Activated CD4-positive, alpha-beta T cell treated with anti-CD3 and anti-CD28 coated beads, Interleukin-2, amount 50 U/mL, for 48 hours (primary cell): ENCODE measurements around the gene MAT2B.

ENCODE experiments used
- DNase-seq, 2 experiments: peaks; one replicate each; pipeline ENCODE4 v3.0.0-alpha.2; 2020

The MAT2B gene

DNA sequence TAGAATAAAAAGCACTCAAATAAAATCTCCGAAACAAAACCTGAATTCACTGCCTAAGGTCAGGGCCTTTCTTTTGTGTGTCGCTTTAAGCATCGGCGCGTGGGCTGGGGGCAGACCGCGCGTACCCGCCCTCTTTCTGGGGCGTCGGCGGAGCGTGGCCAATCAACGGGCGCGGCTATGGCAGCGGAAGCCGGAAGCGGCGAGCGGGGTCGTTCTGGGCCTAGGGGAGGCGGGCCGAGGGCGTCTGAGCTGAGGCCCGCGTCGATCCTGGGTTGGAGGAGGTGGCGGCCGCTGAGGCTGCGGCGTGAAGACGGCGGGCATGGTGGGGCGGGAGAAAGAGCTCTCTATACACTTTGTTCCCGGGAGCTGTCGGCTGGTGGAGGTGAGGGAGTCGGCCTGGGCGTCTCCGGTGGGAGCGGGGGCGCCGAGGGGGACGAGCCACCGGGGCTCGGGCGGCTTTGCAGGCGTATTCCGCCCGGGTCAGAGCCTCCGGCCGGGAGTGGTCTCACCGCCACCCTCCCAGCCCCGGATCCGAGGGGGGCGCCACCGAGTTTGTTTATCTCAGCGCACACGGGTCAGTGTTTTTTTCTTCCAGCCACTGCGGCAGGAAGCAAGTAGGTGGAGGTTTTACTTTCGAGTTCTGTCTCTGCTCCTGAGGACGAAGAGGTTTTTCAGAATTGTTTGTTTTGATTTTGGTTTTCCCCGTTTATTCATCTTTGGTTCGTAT lies at the start of gene MAT2B:
MAT2B (plus strand) TSS at position 252 of the 727 bp plus-strand sequence; CDS start at position 320, 68 bp downstream.
- peak; percentile 92 to 95 for DNase-seq

DNA sequence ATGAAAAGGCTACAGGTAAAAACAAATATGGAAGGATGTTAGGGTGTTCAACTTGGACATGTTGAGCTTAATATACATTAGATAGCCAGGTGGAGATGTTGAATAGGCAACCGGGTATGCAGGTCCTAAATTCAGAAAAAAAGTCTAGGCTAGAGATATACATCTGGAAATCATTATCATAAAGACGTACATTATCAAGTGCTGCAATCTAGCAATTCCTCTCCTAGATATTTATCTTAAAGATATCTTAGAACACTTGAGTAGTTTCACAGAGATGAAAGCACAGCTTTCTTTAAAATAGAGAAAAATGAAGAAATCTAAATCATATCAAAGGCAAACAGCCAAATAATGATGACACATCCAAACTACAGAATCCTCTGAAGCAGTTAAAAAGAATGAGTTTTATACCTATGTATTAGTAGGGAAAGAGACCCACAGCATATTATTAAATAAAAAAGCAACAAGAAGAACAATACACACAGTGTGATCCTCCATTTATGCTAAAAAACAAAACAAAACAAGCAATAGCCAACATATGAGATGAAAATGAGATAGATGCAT lies 49.3 kb upstream of the MAT2B start:
- DNase-seq = no peak

DNA sequence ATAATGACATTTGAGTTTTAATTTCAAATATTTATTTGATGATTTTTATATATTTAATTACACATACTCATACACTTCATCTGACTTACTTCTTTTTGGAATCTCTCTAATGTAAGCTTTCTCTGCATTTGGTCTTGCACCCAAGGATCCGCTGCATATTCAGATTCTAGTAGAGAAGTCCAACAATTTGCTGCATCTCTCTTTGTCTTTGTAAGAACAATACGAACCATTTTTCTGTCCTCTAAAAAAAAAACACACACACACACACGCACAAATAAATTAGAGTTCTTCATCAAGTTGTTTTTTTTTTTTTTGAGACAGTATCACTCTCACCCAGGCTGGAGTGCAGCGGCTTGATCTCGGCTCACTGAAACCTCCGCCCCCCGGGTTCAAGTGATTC lies 48.6 kb upstream of the MAT2B start:
- no peak for DNase-seq

DNA sequence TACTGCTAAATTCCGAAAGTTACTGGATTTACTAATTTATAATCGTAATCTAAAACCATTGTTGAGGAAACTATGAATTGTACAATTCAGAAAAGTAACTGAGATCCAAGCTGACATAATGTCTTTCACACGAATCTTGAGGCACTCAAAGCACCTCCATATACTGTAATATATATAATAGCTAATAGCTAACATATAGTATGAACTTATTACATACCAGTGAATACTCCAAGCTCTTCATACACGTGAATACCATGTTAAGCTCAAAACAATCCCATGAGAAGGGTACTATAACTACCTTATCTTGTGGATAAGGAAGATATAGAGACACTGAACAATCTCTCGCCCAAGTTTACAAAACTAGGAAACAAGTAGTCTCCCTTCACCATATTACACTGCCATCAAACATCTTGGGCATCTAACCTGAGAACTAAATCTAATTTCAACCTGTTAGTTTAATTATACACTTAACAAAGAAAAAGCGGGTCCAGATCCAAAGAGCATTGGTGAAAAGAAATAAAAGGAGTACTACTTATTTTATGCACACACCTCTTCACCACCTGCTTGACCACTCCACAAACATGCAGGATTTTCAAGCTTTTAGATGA lies 46.5 kb upstream of the MAT2B start:
- no peak for DNase-seq

DNA sequence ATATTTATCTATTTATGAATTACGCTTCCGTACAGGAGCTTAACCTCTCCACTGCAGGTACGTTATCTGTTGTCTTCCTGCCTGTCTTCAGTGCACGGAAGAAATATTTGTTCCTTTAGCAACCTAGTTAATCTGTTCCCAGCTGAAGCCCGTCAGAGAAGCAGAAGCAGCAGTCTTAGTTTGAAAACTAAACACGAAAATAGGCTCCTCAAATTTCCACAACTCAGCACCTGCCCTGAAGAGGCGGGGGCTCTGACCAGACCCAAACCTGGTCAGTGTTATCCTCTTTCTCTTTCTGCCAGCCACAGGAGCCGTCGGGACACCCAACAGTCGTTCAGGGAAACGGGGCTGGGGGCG lies 46.0 kb upstream of the MAT2B start:
- DNase-seq = no peak

DNA sequence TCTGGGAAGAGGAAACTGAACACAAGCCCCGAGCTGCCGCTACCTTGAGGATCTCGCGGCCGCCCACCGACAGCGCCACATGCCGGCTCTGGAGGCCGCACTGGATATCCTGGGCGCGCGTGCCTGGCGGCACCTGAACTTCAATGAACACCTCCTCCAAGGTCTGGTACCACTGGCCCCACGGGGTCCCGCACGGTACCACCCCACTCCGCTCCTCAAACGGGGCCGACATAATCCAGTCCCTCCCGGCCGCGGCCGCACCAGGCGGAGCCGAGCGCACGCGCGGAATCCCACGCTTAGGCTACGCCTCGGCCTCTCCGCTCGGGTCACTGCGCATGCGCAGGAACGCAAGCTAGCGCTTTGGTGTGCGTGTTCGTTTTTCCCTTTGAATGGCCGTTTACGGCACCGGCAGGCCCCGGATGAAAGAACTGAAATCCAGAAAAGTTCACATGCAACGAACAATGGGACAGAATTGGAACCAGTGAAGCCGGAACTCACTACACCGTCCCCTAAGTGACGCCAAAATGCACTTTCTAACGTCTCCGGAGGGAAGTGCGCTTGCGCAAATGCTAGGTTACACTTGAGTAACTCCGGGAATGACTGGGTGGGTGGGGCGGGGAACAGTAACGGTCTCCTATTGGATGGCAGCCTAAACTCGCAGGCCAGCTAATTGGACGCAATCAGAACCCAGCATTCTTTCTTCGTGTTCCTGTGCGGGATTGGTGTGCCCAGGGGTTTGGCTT lies 45.4 kb upstream of the MAT2B start, which contains the start of gene NUDCD2:
NUDCD2 (minus strand) TSS at position 284 of the 743 bp plus-strand sequence; CDS start at position 232, 52 bp downstream.
- DNase-seq = peak; percentile 89 to 93

DNA sequence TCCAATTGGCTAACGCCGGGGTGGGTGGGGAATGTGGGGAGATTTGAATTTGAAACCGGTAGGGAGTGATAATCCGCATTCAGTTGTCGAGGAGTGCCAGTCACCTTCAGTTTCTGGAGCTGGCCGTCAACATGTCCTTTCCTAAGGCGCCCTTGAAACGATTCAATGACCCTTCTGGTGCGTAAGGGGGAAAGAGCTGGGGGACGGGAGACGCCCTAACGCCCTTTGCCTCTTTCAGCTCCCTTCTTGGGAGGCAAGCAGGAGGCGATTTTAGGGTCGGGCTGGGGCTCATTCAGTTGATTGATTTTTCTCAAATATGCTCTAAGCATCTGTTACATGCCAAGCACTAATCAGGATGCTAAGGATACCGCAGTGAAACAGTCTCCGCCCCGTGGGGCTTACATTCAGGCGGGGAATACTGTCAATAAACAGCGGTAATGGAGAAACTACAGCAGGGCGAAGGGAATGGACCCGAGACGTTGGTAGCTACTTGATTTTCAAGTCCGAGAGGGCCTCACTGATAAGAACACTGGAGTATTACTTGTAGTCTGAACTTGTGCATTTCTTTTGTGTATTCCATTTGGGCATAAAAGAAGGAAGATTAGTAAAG lies 44.8 kb upstream of the MAT2B start, which contains the start of gene HMMR:
HMMR (plus strand) TSS at position 71 of the 610 bp plus-strand sequence; CDS start at position 132, 61 bp downstream.
- DNase-seq = peak in 1 of 2 experiments; percentile 26

DNA sequence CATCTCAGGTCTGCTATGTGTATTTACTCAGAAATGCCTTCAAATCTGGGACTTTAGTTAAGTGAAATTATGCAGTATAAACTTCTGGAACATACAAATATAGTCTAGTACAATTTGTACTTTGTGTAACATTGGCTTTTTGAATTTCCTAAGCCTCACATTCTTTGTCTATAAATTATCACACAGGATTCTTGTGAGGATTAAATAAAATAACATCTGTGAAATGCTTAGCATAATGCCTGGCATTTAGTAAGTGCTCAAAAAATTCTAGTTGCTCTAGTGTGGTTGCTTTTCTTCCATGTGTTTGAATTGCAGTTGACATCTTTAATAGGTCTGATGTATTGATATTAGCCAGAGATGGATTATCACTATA lies 42.4 kb upstream of the MAT2B start:
- DNase-seq = no peak

DNA sequence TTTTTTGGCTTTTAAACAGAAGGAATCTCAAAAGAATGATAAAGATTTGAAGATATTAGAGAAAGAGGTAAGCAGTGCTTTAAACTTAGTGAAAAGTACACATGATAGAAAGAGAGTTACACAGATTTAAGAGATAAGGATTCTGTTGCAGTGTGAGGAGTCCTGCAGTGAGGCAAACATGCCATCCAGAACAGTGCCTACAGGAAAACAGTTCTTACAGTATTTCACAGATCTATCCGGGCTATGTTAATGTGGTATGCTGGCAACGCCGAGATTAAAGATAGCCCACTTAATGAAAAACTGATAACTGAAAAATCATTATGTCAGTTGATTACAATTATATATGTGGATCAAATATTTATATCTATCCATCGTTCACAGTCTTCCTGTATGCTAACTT lies 37.7 kb upstream of the MAT2B start:
- no peak for DNase-seq

DNA sequence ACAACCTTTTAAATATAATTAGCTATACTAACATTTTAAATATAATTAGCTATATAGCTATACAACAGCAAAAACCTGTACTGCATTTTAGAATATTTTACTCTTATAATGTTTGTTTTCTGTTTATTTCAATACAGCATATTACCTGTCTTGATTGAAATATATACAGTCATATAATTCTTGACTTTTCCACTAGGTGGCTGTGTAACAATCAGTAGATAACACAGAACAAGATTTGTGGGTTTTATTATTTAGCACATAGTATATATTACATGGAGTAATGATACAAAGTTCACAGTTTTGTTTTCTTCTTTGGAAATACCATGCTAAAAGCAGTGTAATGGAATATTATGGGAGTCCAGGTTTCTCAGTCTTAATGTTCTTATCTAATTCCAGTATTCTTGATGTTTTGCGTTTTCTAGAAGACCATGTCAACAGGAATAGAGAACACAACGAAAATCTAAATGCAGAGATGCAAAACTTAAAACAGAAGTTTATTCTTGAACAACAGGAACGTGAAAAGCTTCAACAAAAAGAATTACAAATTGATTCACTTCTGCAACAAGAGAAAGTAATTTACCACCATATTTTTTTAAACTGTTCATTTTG lies 31.7 kb upstream of the MAT2B start:
- DNase-seq = no peak

DNA sequence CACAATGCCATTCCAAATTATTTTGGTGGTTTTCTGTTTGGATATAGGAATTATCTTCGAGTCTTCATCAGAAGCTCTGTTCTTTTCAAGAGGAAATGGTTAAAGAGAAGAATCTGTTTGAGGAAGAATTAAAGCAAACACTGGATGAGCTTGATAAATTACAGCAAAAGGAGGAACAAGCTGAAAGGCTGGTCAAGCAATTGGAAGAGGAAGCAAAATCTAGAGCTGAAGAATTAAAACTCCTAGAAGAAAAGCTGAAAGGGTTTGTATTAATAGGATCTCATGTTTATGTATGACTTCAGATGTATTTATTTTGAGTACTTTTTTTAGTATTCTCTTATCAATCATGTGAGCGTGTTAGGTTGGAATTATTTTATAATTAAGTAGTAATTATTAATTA lies 30.0 kb upstream of the MAT2B start:
- DNase-seq = no peak

DNA sequence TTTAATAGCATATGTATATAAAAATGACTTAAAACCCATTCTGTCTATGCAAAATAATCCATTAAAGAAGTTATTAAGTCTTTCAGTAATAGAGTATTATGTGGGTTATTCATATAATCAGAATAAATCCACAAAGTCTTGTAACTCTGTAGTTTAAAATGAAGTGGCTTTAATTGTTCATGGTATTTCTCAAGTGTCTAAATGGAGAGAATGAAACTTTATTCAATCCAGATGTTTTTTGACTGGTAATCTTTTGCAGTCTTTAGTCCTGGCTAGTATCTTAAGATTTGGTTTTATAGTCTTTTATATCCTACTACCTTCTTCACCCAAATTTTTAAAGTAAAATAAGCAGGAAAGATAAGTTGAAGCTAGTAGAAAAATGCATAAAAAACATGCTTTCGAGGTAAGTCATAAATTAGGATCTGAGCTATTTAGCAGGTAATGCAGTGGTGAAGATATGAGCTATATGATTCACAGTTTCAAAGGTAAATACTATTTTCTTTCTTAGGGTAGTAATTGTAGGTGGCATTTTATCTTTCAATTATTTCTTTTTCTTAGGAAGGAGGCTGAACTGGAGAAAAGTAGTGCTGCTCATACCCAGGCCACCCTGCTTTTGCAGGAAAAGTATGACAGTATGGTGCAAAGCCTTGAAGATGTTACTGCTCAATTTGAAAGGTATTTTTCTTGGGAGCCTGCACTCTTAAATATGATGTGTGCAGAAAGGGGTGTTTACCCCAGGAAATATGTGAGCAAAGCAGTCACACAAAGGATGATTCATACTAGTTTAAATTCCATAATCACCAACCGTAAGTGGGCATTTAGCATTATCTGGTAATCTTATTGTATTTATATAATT lies 27.1 kb upstream of the MAT2B start:
- no peak for DNase-seq

DNA sequence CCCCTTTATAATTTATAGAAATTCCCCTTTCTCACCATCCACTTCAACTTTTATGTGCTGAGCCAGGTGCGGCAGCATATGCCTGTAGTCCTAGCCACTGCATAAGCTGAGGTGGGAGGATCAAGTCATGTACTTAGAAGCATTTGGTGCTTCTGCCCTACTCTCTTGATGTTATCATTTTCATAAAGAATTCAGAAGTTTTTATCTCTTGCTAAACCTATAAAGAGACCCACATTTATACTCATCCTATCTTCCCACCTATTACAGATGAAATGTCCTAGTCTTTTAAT lies 26.5 kb upstream of the MAT2B start:
- DNase-seq = no peak

DNA sequence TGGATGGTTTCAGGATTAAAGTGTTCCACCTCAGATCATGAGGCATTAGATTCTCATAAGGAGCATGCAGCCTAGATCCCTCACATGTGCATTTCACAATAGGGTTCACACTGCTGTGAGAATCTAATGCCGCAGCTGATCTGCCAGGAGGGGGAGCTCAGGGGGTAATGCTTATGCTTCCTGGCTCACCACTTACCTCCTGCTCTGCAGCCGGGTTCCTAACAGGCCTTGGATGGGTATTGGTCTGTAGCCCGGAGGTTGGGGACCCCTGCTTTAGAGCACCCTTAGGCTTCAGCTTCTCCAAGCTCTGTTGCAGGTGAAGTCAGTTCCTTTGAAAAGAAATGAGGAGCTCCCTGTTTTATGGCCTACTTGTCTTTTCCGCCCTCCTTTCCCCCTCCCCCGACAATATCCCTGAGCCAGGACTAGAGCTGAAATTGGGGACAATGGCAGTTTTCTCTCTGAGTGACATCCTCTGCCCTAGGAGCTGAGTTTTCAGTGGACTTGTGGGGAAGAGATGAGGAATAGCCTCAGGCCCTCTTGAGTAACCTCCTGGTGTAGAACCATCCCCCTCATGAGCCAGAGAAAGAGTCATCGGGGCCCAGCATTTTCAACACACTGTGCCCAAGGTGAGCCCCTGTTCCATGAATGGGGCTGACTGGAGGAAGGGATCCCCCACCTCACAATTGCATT lies 16.2 kb upstream of the MAT2B start:
- DNase-seq = no peak

DNA sequence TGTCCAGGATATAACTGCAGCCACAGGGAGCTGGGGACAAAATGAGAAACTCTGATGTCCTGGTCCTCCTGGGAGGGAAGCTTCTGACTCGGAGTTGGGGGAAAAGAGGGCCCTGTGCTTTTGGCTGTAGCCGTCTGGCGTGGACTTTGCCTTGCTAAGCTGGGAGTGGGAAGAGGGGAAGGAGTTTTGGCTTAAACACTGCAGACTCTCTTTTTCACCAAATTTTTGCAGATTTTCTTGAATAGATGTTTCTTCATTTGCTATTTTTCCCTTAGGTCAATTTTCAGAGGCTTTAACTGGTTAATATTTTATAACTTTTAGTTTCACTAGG lies 15.7 kb upstream of the MAT2B start:
- no peak for DNase-seq

DNA sequence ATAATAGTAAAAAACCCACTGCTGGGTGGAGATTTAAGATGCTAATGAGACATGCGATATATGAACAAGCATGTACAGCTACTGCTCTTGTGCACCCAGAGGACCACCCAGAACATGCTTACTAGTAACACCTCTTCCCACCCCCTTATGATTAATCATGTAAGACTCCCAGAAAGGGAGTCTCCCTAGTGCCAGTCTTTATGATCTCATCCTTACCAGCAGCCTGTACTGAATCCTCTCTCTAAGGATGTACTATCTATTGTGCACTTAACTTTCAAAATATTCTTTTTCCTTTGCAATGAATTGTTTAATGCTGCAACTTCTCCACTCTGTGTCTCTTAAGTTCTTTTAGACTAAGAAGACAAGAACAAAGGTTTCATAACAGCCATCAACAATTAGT lies 9.1 kb upstream of the MAT2B start:
- no peak for DNase-seq

DNA sequence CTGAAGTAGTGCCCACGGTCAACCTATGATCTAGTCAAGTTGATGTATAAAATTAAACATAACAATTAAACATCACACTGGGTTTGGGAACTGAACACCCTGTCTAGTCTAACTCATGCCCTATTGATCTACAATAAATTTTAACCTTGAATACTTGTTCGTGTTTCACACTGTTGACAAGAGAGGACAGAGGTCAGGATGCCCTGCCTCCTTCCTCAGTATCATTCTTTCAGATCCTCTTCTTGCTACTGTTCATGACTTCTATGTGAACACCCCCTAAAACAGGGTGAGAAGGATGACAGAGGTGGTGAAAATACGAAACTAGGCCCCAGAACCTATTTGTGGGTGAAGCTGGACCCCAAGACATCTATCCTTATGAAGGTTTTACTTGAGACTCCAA lies 8.1 kb upstream of the MAT2B start:
- DNase-seq = no peak

DNA sequence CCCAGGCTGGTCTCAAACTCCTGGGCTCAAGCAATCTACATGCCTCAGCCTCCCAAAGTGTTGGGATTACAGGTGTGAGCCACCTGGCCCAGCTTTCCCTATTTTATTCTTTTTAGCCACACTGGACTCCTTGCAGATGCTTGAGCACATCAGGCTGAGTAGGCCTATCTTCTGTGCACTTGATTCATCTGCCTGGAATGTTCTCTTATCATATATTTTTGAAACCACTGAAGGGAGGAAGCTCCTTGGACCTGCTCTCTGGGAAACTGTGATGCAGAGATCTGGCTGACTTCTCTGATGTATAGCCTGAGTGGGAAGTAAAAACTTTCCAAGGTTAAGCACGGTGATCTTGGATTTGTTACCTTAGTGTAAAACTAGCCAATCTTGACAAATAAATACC lies 6.5 kb upstream of the MAT2B start:
- no peak for DNase-seq

DNA sequence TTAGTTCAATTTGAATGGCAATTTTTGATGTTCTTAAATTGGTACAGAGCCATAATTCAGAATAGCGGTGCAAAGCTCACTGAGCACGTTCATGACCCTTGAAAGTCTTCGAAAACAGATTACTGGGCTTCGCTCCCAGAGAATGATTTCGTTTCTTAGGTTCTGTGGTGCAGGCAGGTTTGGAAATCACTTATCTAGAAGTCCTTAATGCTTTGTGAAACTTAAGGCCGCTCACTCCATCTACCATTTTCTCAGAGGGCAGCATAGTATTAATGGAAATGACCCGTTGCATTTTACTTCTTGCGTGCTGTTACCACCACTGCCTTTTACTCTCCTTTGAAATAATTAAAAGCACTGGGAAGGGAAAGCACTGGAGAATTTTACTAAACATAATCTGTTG lies 2.9 kb upstream of the MAT2B start:
- no peak for DNase-seq

DNA sequence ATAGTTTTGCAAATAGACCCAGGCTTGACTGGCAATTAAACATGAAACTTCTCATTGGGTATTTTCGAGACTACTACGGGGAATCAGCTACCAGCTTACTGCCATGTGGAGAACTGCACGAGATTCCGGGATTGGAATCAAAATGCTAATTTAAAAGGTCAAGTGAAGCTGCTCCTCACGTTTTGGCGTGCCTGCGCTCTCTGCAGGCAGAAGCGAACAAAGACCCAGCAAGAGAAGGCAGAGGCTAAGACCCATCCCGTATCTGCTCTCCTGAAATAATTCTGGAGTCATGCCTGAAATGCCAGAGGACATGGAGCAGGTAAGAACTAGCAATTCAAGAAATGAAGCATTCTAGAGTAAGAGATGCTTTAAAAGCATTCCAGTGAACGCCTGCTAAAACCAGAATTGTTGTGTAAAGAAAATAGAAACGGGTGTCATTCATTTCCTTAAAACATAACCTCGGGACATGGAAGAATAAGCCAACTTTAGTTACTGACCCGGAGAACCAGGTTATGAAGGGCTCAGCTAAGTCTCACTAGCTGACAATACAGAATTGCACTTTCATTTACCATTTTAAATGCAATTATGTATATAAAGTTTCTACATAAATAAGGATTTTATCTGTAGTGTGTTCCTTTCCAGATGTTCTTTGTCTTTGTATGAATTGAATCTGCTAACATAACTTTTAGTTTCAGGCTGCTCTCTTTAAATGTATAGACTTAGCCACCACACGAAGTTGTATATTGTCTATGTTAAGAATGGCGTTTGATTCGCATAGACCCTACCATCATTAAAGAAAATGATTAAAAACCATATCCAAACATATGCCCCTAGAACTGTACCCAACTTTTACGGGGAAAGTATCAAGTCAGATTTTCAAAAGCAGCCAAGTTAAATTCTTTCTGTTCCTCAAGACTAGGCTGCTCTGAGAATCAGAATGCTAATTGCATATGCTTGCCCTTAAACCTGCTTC lies 2.0 kb upstream of the MAT2B start:
- DNase-seq = peak; percentile 38 to 55
